Prostate gland (tissue), 2 donors: ENCODE results near the gene MFAP3. TPM values are rescaled to one million over a fixed set of nuclear protein-coding genes. Genes with fewer than 3 reads are reported as not detected.

ENCODE experiments used
- DNase-seq: peaks from one replicate; pipeline ENCODE4 v3.0.0-alpha.2; 2019; ENCODE audit warnings: low spot score
- H3K27ac ChIP-seq, 2 donors: fragments of 200-600 bp; sonication (generic); 2 replicates each; pipeline ENCODE4 v1.5.1; 2017 to 2019
- H3K27me3 ChIP-seq: fragments of 200-600 bp; sonication (generic); replicated peaks from 2 replicates; pipeline ENCODE4 v1.5.1; 2019; ENCODE audit not compliant: insufficient read depth
- H3K36me3 ChIP-seq, 2 donors: fragments of 200-600 bp; sonication (generic); 1 replicate in 1 of 2; 2 replicates in 1 of 2; pipeline versions ENCODE4 v1.5.1 to v1.8.1; 2017 to 2019
- H3K4me1 ChIP-seq: fragments of 200-600 bp; sonication (generic); replicated peaks from 2 replicates; pipeline ENCODE4 v1.5.1; 2019
- H3K4me3 ChIP-seq, 2 donors: fragments of 200-600 bp; sonication (generic); 2 replicates each; pipeline ENCODE4 v1.5.1; 2017 to 2019
- H3K9me3 ChIP-seq: fragments of 200-600 bp; sonication (generic); 2 replicates; pipeline ENCODE4 v1.5.1; 2017
- CTCF ChIP-seq, 4 experiments: fragments of 200-600 bp in 2 of 4; fragments of 450-650 bp in 2 of 4; sonication (generic) in 2 of 4; IDR thresholded peaks; 1 replicate in 3 of 4; 2 replicates in 1 of 4; pipeline ENCODE4 v1.5.1; 2016 to 2019; ENCODE audit warnings: antibody characterized with exemption in 4 of 4, mild to moderate bottlenecking in 2 of 4, moderate library complexity in 2 of 4
- POLR2A ChIP-seq: fragments of 450-650 bp; IDR thresholded peaks from one replicate; pipeline ENCODE4 v1.6.1; 2016; ENCODE audit warnings: antibody characterized with exemption, mild to moderate bottlenecking
- POLR2AphosphoS5 ChIP-seq: sonication (generic); formaldehyde crosslinking; IDR thresholded peaks from one replicate; pipeline ENCODE4 v1.6.1; 2017; ENCODE audit warnings: antibody characterized with exemption
- WGBS: methylation state at CpG from one replicate; pipeline ENCODE4 v1.1.5; 2018; 5-methylcytosine and 5-hydroxymethylcytosine counted together
- intact Hi-C: fragments of 100-400 bp; cut with DNase I; formaldehyde crosslinking; loops from one replicate; pipeline ENCODE4 v1.14.2; 2022
- total RNA-seq, 2 donors: library from RNA; depleted of rRNA; stranded (reverse); fragments of >200 nt; gene quantifications; one replicate each; pipeline ENCODE4 v1.1.0, GENCODE V29; 2016

Gene MFAP3
- total RNA-seq, 2 donors from 2014 or later: 30.6 to 35.8 TPM

DNA sequence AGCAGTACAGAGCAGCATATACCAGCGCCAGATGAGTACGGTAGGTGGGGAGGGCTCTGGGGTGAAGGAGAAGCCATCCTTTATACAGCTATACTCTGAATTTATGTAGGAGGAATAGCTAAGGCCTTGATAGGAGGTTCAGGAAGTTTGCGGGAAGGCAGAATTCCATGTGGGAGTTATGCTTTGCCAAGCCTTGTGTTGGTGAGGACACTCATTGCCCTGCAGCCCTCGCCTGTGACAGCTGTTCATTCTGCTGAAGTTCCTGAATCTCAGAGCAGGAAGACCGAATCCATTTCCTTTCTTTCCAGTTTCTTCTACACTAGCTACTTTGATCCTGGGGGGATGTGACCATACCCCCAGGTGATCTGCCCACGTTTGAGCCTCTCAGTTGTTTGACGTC, 7.7 kb downstream of the MFAP3 start:
- H3K4me3 ChIP-seq: no peak overlapping the region
- H3K27me3 ChIP-seq: no peaks in the 10 kb centered on the region
- intact Hi-C loops: no loop called here
- H3K36me3 ChIP-seq: no peaks in the 10 kb centered on the region
- no peak for DNase-seq
- no peak overlapping the region for H3K27ac ChIP-seq
- no peaks in the 10 kb centered on the region for H3K9me3 ChIP-seq
- 94% methylated on average over 7 of the region's 7 CpGs for WGBS
- TF ChIP-seq CTCF (IDR thresholded peaks at IDR 0.05) (no peak), POLR2A (no peak), POLR2AphosphoS5 (no peak)
- H3K4me1 ChIP-seq: no peaks in the 10 kb centered on the region

DNA sequence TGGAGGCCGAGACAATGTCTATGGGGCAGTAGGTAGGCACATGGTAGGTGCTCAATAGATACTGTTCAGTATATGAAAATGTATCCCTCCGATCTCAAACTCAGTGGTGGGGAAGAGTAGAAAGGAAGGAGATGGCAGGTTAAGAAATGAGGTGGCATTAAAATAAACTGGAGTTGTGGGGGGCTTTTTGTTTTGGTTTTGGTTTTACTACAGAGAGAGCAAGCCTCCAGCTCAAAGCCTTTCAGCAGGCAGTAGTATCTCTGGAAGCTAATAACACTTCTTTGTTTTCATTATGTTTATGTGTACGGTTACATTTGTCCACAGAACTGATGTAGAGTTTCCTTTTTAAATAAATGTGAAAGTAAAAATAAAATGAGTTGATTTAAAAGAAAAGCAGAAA, 8.6 kb downstream of the MFAP3 start:
- Histone ChIP-seq H3K9me3 (no peaks in the 10 kb centered on the region), H3K27me3 (no peaks in the 10 kb centered on the region), H3K27ac (no peak overlapping the region), H3K4me1 (no peaks in the 10 kb centered on the region), H3K36me3 (no peaks in the 10 kb centered on the region), H3K4me3 (no peak overlapping the region)
- TF ChIP-seq CTCF (IDR thresholded peaks at IDR 0.05) (no peak), POLR2AphosphoS5 (no peak), POLR2A (no peak)
- no peak for DNase-seq
- 93% methylated on average over 3 of the region's 3 CpGs for WGBS
- intact Hi-C loops: no loop called here

DNA sequence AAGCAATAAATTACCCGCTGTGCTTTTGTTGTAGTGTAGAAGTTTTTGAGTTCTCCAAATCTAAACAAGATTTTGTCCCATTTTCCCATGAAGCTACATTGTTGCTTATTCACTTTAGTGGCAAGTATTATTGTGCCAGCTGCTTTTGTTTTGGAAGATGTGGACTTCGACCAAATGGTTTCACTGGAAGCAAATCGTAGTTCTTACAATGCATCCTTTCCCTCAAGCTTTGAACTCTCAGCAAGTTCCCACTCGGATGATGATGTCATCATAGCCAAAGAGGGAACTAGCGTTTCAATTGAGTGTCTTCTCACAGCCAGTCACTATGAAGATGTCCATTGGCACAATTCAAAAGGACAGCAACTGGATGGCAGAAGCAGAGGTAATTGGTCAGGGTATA, 10.9 kb downstream of the MFAP3 start:
- intact Hi-C loops: no loop called here
- WGBS: 83% methylated on average over 5 of the region's 5 CpGs
- no peaks in the 10 kb centered on the region for H3K27me3 ChIP-seq
- H3K9me3 ChIP-seq: no peaks in the 10 kb centered on the region
- no peak overlapping the region for H3K27ac ChIP-seq
- H3K4me1 ChIP-seq: no peaks in the 10 kb centered on the region
- H3K36me3 ChIP-seq: no peaks in the 10 kb centered on the region
- H3K4me3 ChIP-seq: no peak overlapping the region
- no peak for DNase-seq
- no peak for TF ChIP-seq CTCF (IDR thresholded peaks at IDR 0.05)
- TF ChIP-seq POLR2AphosphoS5: no peak
- no peak for TF ChIP-seq POLR2A

DNA sequence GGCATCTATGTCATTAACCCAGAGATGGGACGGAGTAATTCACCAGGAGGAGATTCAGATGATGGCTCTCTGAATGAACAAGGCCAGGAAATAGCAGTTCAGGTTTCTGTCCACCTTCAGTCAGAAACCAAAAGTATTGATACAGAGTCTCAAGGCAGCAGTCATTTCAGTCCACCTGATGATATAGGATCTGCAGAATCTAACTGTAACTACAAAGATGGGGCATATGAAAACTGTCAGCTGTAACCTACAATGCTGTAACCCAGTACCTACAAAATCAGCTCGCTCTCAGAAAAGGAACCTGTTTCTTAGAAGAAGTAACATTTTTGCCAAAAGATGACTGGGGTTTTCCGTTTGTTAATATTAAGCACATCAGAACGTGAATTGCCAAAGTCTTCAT, 14.7 kb downstream of the MFAP3 start:
- Histone ChIP-seq H3K4me3 (no peak overlapping the region), H3K9me3 (no peaks in the 10 kb centered on the region), H3K27ac (no peak overlapping the region), H3K36me3 (no peaks in the 10 kb centered on the region), H3K4me1 (no peaks in the 10 kb centered on the region), H3K27me3 (no peaks in the 10 kb centered on the region)
- WGBS: 97% methylated on average over 4 of the region's 4 CpGs
- TF ChIP-seq POLR2AphosphoS5 (no peak), POLR2A (no peak), CTCF (IDR thresholded peaks at IDR 0.05) (no peak)
- DNase-seq: no peak
- intact Hi-C loops: no loop called here

DNA sequence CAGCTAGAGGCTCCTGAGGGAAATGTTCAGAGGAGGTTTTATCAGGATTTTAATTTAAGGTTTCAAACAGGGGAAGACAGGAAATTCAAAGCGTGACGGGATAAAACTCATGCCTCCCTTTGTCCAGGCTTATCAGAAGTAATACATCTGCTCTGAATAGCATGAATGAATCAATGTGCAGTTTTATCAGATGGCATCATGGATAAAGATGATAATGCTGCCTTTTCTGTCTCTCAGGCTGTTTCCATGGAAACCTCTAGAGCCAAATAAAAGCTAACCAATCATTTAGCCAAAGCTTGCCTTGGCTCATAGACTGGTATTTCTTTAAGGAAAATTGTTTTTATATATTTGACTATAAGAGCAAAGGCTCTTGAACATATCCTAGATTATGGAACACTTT, 16.4 kb downstream of the MFAP3 start:
- Histone ChIP-seq H3K9me3 (no peaks in the 10 kb centered on the region), H3K27ac (no peak overlapping the region), H3K36me3 (no peaks in the 10 kb centered on the region), H3K27me3 (no peaks in the 10 kb centered on the region), H3K4me3 (no peak overlapping the region), H3K4me1 (no peaks in the 10 kb centered on the region)
- 82% methylated on average over 2 of the region's 2 CpGs for WGBS
- no peak for DNase-seq
- intact Hi-C loops: no loop called here
- no peak for TF ChIP-seq POLR2A
- no peak for TF ChIP-seq CTCF (IDR thresholded peaks at IDR 0.05)
- no peak for TF ChIP-seq POLR2AphosphoS5
